ENCODE results near the gene GRK5. TPM values are rescaled to one million over a fixed set of nuclear protein-coding genes. Genes with fewer than 3 reads are reported as not detected.

Gene GRK5
- total and polyA plus RNA-seq, 4 donors, result 18.5 to 43.1 (median 40.3) TPM

DNA sequence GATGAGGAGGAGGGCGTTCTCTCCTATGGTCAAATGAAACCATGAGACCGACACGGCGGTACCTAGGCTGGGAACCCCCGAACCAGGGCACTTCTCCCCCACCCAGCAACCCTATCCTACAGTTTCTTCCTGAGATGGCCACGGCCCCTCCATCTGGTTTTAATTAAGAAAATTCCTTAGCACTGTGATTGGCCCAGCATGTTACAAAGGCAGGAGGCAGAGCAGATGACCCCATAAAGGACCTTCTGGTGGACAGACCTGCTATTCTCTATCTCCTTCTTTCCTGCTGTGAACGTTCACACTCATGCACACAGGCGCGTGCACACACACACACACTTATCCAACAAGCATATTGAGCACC is 205.7 kb downstream of the GRK5 start:
- Histone ChIP-seq H3K4me1 (ENCODE audit: control insufficient read depth in 5 of 5, insufficient read depth in 5 of 5, low read length in 5 of 5) (peaks cover 0 to 53% (median 28%) of the 10 kb centered on the region in 5 donors), H3K27me3 (ENCODE audit: control insufficient read depth in 3 of 3, insufficient read depth in 3 of 3, low read length in 2 of 3) (no peaks in the 10 kb centered on the region), H3K27ac (ENCODE audit: low read depth in 1 of 2, low read length in 1 of 2) (peak overlapping the region in 1 of 2 donors; percentile 76), H3K9me3 (ENCODE audit: control insufficient read depth in 4 of 4, insufficient read depth in 3 of 4, low read length in 3 of 4) (no peaks in the 10 kb centered on the region), H3K9ac (ENCODE audit: insufficient read depth in 1 of 2, low read length in 2 of 2) (no peak overlapping the region), H3K36me3 (ENCODE audit: control insufficient read depth in 4 of 4, insufficient read depth in 4 of 4, low read length in 4 of 4) (no peaks in the 10 kb centered on the region), H3K4me3 (no peak overlapping the region)
- WGBS, 2 donors, result 74 to 84% methylated on average over 9 of the region's 9 CpGs
- no peak for DNase-seq
- TF ChIP-seq, protein P1, sequence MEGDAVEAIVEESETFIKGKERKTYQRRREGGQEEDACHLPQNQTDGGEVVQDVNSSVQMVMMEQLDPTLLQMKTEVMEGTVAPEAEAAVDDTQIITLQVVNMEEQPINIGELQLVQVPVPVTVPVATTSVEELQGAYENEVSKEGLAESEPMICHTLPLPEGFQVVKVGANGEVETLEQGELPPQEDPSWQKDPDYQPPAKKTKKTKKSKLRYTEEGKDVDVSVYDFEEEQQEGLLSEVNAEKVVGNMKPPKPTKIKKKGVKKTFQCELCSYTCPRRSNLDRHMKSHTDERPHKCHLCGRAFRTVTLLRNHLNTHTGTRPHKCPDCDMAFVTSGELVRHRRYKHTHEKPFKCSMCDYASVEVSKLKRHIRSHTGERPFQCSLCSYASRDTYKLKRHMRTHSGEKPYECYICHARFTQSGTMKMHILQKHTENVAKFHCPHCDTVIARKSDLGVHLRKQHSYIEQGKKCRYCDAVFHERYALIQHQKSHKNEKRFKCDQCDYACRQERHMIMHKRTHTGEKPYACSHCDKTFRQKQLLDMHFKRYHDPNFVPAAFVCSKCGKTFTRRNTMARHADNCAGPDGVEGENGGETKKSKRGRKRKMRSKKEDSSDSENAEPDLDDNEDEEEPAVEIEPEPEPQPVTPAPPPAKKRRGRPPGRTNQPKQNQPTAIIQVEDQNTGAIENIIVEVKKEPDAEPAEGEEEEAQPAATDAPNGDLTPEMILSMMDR (IDR thresholded peaks at IDR 0.05; ENCODE audit: control extremely low read depth, extremely low read depth), result no peak
- ATAC-seq (ENCODE audit: insufficient read depth, low FRiP score), result no peak

DNA sequence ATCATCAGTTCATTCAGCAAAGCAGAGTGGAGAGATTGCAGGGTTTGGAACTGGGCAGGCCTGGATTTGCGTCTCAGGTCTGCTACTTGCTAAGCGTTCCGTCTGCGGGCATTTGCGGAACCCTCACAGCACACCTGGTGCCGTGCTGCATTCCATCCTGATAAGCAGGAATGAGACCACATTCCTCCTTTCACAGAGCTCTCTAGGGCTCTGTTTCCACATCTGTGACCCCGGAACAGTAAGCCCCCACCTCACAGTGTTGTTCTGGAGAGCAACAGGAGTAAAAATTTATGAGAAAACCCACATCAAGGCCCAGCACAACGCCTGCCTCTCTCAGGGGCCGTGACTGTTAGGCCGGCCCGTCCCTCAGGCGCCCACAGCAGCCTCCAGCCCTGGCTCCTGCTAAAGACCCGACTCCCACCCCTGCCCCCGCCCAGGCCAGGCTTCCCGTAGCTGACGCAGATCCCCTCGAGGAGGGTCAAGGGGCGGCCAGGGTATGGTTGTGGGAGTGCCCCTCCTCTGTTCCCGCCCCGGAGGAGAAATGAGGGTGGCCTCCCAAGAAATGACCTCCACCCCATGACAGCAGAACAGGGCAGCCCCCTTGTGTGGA is 206.2 kb downstream of the GRK5 start:
- Histone ChIP-seq H3K9me3 (ENCODE audit: control insufficient read depth in 4 of 4, insufficient read depth in 3 of 4, low read length in 3 of 4) (no peaks in the 10 kb centered on the region), H3K9ac (ENCODE audit: insufficient read depth in 1 of 2, low read length in 2 of 2) (no peak overlapping the region), H3K36me3 (ENCODE audit: control insufficient read depth in 4 of 4, insufficient read depth in 4 of 4, low read length in 4 of 4) (no peaks in the 10 kb centered on the region), H3K4me1 (ENCODE audit: control insufficient read depth in 5 of 5, insufficient read depth in 5 of 5, low read length in 5 of 5) (peaks cover 0 to 53% (median 28%) of the 10 kb centered on the region in 5 donors), H3K27me3 (ENCODE audit: control insufficient read depth in 3 of 3, insufficient read depth in 3 of 3, low read length in 2 of 3) (no peaks in the 10 kb centered on the region), H3K27ac (ENCODE audit: low read depth in 1 of 2, low read length in 1 of 2) (peak overlapping the region in 1 of 2 donors; percentile 76), H3K4me3 (no peak overlapping the region)
- TF ChIP-seq, protein P1 (IDR thresholded peaks at IDR 0.05; ENCODE audit: control extremely low read depth, extremely low read depth), result no peak
- peak; percentile 53 to 77 (median 58) for DNase-seq
- WGBS, 2 donors, result 66 to 83% methylated on average over 20 of the region's 20 CpGs
- no peak for ATAC-seq (ENCODE audit: insufficient read depth, low FRiP score)

DNA sequence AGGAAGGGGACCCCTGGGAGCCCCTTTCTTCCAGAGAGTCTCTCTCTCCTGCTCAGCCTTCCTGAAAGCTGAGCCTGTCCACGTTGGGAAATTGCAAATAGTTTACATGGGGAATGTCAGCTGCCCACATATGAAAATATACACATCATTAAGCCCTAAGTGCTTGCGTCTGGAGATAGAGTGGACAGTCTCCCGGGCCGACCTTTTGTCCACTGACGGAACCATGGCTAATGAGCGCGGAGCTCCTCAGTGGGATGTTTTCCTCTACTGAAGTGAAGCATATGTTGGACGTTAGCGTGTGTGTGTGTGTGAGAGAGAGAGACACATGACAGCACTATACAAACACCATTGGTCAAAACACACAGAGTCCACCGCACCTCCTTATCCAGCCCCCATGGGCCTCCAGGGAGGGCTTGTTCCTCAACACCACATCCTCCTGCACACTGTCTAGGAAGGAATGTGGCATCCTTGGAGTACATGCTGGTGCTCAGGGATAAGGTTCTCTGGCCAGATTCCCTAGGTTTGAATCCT is 206.8 kb downstream of the GRK5 start:
- Histone ChIP-seq H3K27ac (ENCODE audit: low read depth in 1 of 2, low read length in 1 of 2) (peak overlapping the region in 1 of 2 donors; percentile 76), H3K36me3 (ENCODE audit: control insufficient read depth in 4 of 4, insufficient read depth in 4 of 4, low read length in 4 of 4) (no peaks in the 10 kb centered on the region), H3K9ac (ENCODE audit: insufficient read depth in 1 of 2, low read length in 2 of 2) (no peak overlapping the region), H3K4me1 (ENCODE audit: control insufficient read depth in 5 of 5, insufficient read depth in 5 of 5, low read length in 5 of 5) (peaks cover 0 to 49% (median 26%) of the 10 kb centered on the region in 5 donors), H3K4me3 (no peak overlapping the region), H3K9me3 (ENCODE audit: control insufficient read depth in 4 of 4, insufficient read depth in 3 of 4, low read length in 3 of 4) (no peaks in the 10 kb centered on the region), H3K27me3 (ENCODE audit: control insufficient read depth in 3 of 3, insufficient read depth in 3 of 3, low read length in 2 of 3) (no peaks in the 10 kb centered on the region)
- DNase-seq (peak; percentile 80 to 91 (median 88)), ATAC-seq (ENCODE audit: insufficient read depth, low FRiP score) (no peak)
- 60 to 78% methylated on average over 10 of the region's 10 CpGs for WGBS, 2 donors
- TF ChIP-seq, protein P1 (IDR thresholded peaks at IDR 0.05; ENCODE audit: control extremely low read depth, extremely low read depth), result no peak

Data from lung (tissue), 12 donors.